Pulmonary artery endothelial cell (primary cell): ENCODE measurements around the gene PAPPA. TPM values are rescaled to one million over a fixed set of nuclear protein-coding genes. Genes with fewer than 3 reads are reported as not detected.

Experiments
- DNase-seq: peaks from one replicate; pipeline ENCODE4 v3.0.0-alpha.2; 2011; ENCODE audit warnings: low read depth, low spot score
- total RNA-seq: library from RNA; depleted of rRNA; stranded (reverse); fragments of >200 nt; gene quantifications from 2 replicates; pipeline ENCODE4 v1.2.3, GENCODE V29; 2014

Gene PAPPA
- total RNA-seq, 1 donor from 2014 or later, result under 0.01 TPM

DNA sequence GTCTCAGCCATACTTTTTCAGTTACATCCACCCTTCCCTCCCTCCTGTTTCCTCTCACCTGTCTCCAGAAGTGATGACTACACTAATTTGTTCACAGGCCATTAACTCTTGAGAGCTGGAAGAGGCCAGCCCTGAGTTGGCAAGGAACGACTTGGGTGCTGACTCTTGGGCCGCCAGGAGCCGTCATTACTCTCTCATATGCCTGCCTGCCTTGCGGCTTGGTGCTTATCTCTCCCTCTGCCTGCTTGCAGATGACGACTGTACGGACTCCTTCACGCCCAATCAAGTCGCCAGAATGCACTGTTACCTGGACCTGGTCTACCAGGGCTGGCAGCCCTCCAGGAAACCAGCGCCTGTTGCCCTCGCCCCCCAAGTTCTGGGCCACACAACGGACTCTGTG lies 66.1 kb downstream of the PAPPA start:
- DNase-seq, result no peak

GRCh38 chr9:116223926-116224325 lies 70.3 kb downstream of the PAPPA start:
- DNase-seq, result no peak

DNA sequence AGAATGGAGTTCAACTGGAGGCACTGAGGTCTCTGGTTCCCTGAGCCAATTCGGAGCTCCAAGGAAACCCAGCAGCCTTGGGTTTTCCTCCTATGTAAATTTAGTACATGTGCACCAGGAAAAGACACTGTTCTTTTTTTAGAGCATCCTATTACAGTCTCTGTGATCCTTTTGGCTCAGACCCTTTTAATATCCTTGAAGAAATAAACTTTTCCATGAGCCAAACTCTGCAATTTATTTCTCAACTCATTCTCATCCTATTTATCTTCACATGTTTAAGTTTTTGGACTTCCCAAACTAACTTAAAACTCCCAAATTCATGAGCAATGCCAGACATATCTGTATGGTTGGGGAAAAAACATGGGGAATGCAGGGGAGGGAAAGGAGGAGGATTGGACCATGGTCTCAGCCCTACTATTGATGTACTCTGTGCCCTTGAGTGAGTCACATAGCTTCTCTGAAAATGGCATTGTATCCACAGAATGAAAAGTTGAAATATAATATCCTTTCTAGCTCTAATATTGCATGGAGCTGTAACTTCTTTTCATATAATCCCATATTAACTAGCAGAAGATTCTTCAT lies 76.6 kb downstream of the PAPPA start:
- DNase-seq, result no peak

DNA sequence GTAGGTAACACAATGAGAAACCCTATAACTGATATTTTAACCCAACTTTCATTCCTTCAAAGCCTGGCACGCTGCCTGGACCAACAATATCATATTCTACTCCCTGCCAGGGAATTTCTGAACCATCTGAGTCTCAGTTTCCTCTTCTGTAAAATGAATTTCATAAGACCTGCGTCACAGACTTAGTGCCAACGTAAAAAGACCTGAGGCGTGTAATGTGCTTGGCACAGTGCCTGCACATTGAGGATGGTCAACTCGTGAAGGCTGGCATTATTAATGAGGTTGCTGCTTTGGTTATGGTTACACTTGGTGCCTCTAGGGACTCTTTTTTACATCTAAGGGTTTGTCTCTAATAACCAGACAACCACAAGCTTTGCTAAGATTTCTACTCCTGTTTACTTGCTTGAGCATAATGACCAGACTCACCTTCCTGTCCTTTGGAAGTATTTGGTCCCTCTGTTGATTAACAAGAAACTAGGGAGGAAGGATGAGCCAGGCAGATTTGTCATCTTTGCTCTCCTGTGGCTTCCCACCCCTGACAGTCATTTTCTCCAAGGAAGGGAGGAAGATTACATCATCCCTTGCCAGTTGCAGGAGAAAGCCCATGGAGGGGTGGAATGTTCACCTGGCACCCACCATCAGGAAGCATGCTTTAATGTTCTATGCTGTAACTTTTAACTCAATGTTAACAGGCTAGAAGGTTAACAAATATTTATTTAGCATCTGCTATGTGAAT lies 79.0 kb downstream of the PAPPA start:
- no peak for DNase-seq

DNA sequence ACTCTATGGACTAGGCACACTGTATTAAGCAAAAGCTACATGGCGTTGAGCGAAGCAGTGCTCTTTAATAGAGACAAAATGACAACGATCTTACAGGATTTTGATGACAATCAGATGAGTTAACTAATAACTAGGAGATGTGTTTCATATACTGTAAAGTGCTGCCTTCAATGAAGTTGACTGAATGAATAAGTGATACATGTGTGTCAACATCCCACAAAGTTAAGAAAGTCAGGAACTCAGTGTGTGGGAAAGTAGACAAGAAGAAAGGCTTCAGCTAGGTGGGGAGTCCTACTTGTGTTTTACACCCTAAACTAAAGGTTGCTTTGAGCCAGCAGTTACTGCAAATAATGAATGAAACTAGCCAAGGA lies 79.6 kb downstream of the PAPPA start:
- no peak for DNase-seq

DNA sequence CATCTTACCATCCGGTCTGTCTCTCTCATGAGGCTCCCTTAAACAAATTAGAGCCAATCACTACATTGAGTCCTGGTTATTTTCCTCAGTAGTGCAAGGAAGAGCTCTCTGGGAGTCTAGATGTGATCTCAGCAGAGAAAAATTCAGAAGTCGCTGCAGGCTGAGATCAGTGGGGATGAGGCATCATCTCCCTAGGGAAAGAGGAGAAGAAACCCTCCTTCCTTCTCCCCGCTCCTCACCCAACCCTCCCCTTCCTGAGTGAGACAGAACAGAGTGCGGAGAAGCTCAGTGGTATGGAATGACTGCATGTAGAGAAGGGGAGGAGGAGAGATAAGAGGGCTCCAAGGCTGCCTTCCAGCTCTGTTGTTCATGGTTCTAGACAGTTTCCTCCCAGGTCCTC lies 80.5 kb downstream of the PAPPA start:
- DNase-seq, result no peak

- DNase-seq, result no peak
Observed at GRCh38 chr9:116236979-116237378, 83.4 kb downstream of the PAPPA start.

DNA sequence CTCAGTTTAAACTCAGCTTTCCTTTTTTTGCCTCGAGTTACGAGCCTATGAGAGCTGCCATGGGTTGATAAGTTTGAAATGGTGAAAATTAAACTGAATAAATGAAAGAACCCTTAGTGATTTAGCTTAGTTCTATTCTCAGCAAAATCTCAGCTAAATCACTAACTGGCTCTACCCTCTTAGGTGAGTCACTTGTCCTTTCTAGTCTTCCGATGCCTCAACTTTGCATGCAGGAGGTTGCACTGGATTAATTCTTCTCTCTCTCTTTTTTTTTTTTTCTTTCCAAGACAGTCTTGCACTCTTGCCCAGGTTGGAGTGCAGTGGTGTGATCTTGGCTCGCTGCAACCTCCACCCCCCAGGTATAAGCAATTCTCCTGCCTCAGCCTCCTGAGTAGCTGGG lies 83.9 kb downstream of the PAPPA start:
- DNase-seq, result no peak

- no peak for DNase-seq
Observed at GRCh38 chr9:116238225-116238624, 84.6 kb downstream of the PAPPA start.

DNA sequence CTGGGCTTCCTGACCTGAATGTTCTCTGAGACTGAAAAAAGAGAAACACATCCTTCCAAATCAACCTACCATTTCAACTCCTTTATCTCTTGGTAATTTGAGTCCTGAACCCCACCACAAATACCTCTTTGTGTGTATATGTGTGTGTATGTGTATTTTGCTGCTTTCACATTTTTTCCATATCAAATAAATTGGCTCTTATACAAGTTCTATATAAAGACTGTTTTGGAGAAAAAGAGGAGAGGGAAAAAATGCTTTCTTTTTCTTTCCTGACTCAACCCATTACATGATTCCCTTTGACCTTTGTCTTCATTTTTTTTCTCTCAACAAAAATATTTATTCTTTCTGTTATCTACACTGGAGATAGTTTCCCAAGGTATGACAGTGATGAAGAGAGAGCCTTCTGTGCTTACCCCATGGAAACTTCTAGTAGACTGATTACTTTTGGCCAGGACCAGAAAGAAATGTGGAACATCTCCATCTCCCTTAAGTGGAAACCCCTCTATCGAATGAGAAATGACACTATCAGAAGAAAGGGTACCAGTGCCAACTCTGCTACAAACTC lies 85.3 kb downstream of the PAPPA start:
- DNase-seq, result no peak

DNA sequence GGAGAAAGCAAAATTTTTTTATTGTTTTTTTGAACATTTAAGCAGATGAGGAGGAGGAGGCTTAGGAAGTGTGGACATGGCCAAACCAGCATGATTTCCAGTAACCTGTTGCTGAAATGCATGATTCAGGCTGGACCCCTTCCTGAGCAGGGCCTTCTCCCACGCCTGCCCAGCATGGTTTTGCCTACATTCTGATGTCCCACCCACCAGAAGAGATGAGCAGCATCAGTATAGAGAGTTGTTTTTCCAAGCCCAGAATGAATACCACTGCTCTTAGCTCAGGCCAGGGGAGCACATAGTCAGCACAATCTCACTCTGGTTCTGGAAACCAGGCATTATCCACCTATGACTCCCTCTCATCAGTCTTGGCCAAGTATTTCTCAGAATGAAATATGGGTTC lies 90.1 kb downstream of the PAPPA start:
- no peak for DNase-seq

DNA sequence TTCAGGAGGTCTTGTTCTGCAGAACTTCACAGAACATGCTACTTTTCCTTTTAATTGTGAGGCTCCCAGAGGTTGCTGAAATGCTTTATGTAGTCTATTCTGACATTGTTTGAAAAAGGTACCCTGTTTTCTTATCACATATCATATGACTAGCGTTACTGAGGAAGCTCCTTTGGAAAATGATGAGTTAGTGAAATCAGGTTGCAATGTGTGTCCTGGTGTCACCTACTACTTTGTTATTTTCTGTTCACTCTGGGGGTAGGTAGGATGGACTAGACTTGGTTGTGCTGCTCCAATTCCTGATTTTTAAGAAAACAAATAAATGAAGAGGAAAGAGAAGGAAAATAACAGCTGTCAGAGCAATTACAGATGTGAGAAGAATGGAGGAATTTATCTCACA lies 93.7 kb downstream of the PAPPA start:
- no peak for DNase-seq

- no peak for DNase-seq
Observed at GRCh38 chr9:116247791-116248374, 94.3 kb downstream of the PAPPA start.

GRCh38 chr9:116250891-116251290 lies 97.3 kb downstream of the PAPPA start:
- no peak for DNase-seq

DNA sequence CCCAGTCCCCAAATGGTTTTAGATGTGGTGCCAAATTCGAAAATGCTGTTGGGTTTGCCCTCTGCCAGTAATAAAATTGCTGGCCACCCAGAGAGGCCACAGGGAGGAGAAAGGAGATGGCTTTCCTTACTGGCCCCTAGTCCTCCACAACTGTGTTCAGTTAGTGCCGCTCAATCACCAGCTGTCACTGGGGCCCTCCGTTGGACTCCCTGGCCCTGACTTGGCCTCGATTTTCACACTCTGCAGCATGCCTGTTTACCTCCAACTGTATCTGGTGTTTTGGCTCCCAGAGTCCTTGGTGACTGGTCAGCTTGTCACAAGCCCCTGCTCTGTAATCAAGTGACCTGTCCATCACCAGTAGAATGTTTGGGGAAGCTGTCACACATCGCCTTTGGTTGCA lies 97.8 kb downstream of the PAPPA start:
- no peak for DNase-seq

DNA sequence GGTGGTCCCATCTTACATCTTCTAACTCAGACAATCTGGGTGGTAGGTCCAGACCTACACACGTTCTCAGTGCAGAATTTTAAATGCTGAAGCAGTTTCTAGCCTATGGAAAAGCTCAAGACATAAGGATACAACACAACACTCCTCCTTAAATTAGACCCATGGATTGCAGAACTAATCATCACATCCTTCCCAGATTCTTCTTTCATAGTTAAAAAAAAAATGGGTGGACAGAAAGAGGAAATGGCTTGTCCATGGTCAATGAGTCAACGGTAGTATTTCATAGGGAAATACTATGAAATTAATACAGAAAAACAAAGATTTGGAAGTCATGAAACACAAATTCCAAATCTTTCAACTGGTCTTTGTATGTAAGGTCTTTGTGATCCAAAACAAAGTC lies 106.9 kb downstream of the PAPPA start:
- DNase-seq, result no peak

DNA sequence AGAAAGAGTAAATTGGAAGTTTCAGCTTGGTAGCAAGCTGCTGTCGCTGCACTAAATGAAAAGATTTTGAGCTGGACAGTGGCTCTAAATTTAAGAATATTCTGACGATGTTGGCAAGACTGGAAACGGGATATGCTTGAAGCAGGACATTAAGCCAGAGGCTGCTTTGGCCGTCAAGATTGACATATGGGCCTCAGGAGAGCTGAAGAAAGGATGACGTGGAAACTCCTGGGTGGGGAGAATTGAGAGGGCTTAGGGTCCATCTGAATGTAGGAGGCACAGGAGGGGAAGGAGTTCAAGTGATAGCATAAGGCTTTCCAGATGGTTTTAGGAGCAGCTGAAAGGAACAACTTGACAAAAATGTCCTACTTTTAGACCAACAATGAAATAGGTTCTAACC lies 108.9 kb downstream of the PAPPA start:
- no peak for DNase-seq

DNA sequence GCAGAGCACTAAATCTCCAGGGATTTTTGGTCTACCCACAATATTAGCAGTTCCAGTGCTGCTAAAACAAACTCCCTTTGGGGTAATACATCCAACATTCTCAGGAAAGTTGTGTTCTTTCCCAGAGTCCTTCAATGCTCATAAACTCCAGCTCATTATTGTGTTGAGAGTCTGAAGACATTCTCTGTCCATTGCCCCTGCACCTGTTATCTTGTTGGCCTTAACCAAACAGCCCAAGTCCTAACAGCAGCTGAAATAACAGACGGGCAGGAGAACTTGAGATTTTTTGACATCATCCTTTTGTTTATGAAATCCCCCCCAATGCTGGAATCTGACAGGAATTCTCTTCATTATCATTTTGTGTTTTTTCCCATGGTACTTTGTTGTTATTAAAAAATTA lies 110.8 kb downstream of the PAPPA start:
- DNase-seq, result no peak

- no peak for DNase-seq
Observed at GRCh38 chr9:116267021-116267420, 113.4 kb downstream of the PAPPA start.

- DNase-seq, result no peak
Observed at GRCh38 chr9:116269250-116269649, 115.7 kb downstream of the PAPPA start.

- no peak for DNase-seq
Observed at GRCh38 chr9:116270546-116270945, 117.0 kb downstream of the PAPPA start.

DNA sequence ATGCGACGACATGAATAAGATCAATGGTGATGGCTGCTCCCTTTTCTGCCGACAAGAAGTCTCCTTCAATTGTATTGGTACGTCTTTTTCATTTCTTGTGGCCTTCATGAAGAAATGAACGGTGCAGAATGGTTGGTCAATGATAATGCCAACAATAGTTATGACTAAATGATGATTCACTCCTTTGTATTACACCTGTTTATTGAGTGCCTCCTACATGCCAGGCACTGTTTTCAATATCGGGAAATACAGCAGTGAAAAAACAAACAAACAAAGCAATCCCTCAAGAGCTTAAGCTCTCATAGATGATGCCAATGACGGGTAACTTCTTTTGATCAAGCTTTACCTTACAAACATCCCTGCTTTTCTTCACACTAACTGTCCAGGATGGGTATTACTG lies 117.7 kb downstream of the PAPPA start:
- DNase-seq, result no peak

- no peak for DNase-seq
Observed at GRCh38 chr9:116271991-116272390, 118.4 kb downstream of the PAPPA start.
